Stomach (tissue), 9 donors: ENCODE measurements around the gene SPRYD4. TPM values are rescaled to one million over a fixed set of nuclear protein-coding genes. Genes with fewer than 3 reads are reported as not detected.

Source experiments
- DNase-seq, 2 donors: peaks; one replicate each; pipeline versions ENCODE4 v3.0.0 to v3.0.0-alpha.2; 2013 to 2019
- H3K27ac ChIP-seq, 5 donors: fragments of 200-600 bp in 4 of 5; sonication (generic) in 4 of 5; one replicate each; pipeline ENCODE4 v1.5.1; 2013 to 2019; ENCODE audit warnings: mild to moderate bottlenecking in 1 of 5, moderate library complexity in 1 of 5
- H3K27me3 ChIP-seq, 3 donors: fragments of 200-600 bp; sonication (generic); one replicate each; pipeline ENCODE4 v1.5.1; 2017 to 2019; ENCODE audit warnings: mixed run types in 1 of 3
- H3K36me3 ChIP-seq, 4 donors: fragments of 200-600 bp; sonication (generic); 1 replicate in 3 of 4; 2 replicates in 1 of 4; pipeline ENCODE4 v1.5.1; 2016 to 2019
- H3K4me1 ChIP-seq, 4 donors: fragments of 200-600 bp; sonication (generic); one replicate each; pipeline ENCODE4 v1.5.1; 2016 to 2019
- H3K4me3 ChIP-seq, 4 donors: fragments of 200-600 bp; sonication (generic) in 3 of 4; one replicate each; pipeline ENCODE4 v1.5.1; 2016 to 2019; ENCODE audit warnings: mild to moderate bottlenecking in 1 of 4
- H3K9me3 ChIP-seq, 4 donors: fragments of 200-600 bp; sonication (generic); one replicate each; pipeline ENCODE4 v1.5.1; 2016 to 2019
- CTCF ChIP-seq, 7 experiments: fragments of 450-650 bp in 4 of 7; fragments of 200-600 bp in 3 of 7; sonication (generic) in 3 of 7; IDR thresholded peaks; one replicate each; pipeline ENCODE4 v1.5.1; 2016 to 2019; ENCODE audit warnings: antibody characterized with exemption in 7 of 7, control low read depth in 2 of 7, mild to moderate bottlenecking in 1 of 7
- EP300 ChIP-seq: sonication (generic); formaldehyde crosslinking; IDR thresholded peaks from one replicate; pipeline ENCODE4 v1.6.1; 2017; ENCODE audit warnings: antibody characterized with exemption
- POLR2A ChIP-seq, 4 donors: fragments of 450-650 bp; IDR thresholded peaks; one replicate each; pipeline ENCODE4 v1.6.1; 2016; ENCODE audit warnings: antibody characterized with exemption in 4 of 4, control low read depth in 2 of 4, mild to moderate bottlenecking in 1 of 4, moderate library complexity in 1 of 4
- POLR2AphosphoS5 ChIP-seq, 3 donors: sonication (generic); formaldehyde crosslinking; IDR thresholded peaks; one replicate each; pipeline ENCODE4 v1.6.1; 2016; ENCODE audit warnings: antibody characterized with exemption in 3 of 3
- WGBS, 5 donors: extraction: QIAGEN DNeasy Blood & Tissue Kit in 3 of 5; methylation state at CpG; one replicate each; pipeline versions ENCODE4 v1.1.5 to v1.1.7; 2013 to 2018; 5-methylcytosine and 5-hydroxymethylcytosine counted together
- intact Hi-C: fragments of 100-400 bp; cut with DNase I; formaldehyde crosslinking; loops from one replicate; pipeline ENCODE4 v1.15.1; 2023; ENCODE audit warnings: low total_unique reads
- polyA plus RNA-seq, 3 donors: library from polyadenylated mRNA; stranded (reverse); fragments of 200-250 nt; gene quantifications; one replicate each; pipeline ENCODE4 v1.2.3, GENCODE V29; 2013
- total RNA-seq, 5 donors: library from RNA; depleted of rRNA; stranded (reverse); fragments of >200 nt; gene quantifications; one replicate each; pipeline versions ENCODE4 v1.1.0 to v1.2.3, GENCODE V29; 2014 to 2016
- donor health status: healthy with polysubstance abuse.
- donor health status: Bipolar disorder and iron deficiency.
- donor health status: healthy.

The SPRYD4 gene
- total and polyA plus RNA-seq, 8 donors: 0.29 to 5.8 (median 2.0) TPM

DNA sequence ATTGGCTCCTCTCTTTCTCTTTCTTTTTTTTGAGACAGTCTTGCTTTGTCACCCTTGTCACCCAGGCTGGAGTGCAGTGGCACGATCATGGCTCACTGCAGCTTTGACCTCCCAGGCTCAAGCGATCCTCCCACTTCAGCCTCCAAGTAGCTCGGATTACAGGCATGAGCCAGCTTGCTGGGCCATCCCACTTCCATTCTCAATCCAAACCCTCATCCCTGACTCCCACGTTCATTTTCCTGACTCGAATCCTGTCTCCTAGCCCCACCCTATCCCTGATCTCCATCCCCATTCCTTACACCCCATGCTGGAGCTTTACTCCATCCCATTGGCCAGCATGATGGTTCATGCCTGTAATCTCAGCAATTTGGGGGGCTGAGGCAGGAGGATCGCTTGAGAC, 7.8 kb downstream of the SPRYD4 start:
- Histone ChIP-seq H3K36me3 (peaks cover 0 to 22% (median 4%) of the 10 kb centered on the region in 4 donors), H3K4me1 (peaks cover 0 to 8% (median under 1%) of the 10 kb centered on the region in 4 donors), H3K4me3 (no peak overlapping the region), H3K27ac (no peak overlapping the region), H3K27me3 (no peaks in the 10 kb centered on the region), H3K9me3 (no peaks in the 10 kb centered on the region)
- intact Hi-C loops: no loop called here
- DNase-seq: no peak
- WGBS, 5 donors: 85 to 92% (median 88%) methylated on average over 6 of the region's 6 CpGs
- TF ChIP-seq POLR2AphosphoS5 (IDR thresholded peaks at IDR 0.05) (no peak), EP300 (no peak), POLR2A (IDR thresholded peaks at IDR 0.05) (no peak), CTCF (IDR thresholded peaks at IDR 0.05) (no peak)

GRCh38 chr12:56476972-56477432, 8.6 kb downstream of the SPRYD4 start:
- DNase-seq: peak in 1 of 2 donors; percentile 41
- intact Hi-C loops: no loop called here
- H3K27me3 ChIP-seq: no peaks in the 10 kb centered on the region

DNA sequence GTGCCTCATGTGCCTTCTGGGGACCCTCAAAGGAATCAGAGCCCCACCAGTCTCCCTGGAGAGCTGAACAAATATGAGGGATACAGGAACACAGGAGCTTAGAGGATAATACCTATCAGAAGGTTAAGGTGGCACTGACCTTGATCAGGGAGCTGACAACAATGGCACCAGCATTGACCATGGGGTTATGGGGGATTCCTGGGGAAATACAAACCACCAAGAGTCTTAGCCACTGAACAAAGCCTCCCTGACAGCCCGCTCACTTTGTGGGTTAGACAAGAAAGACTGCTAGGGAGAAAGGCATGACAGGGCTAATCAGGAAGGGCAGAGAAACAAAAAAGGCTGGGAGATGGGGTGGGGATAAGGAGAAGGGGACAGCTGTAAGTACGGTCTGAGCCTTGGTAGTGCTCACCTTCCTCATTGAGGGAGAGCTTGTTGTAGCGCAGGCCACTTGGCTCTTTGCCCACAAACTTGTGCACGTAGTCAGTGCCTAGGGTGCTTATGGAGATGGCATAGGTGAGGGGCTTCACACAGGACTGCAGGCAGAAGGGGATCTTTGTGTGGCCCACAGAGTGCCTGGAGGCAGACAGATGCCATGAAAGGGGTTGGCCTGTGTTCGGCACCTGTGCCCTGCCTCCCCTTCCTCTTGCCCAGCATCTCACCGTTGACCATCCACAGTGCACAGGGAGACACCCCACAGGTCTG, 9.3 kb downstream of the SPRYD4 start:
- Histone ChIP-seq H3K36me3 (peaks cover 0 to 8% (median 0%) of the 10 kb centered on the region in 4 donors), H3K27ac (no peak overlapping the region), H3K4me1 (no peaks in the 10 kb centered on the region), H3K27me3 (no peaks in the 10 kb centered on the region), H3K9me3 (no peaks in the 10 kb centered on the region), H3K4me3 (no peak overlapping the region)
- WGBS, 5 donors: 76 to 92% (median 88%) methylated on average over 6 of the region's 6 CpGs
- intact Hi-C loops: no loop called here
- DNase-seq: no peak
- TF ChIP-seq EP300: no peak
- TF ChIP-seq CTCF (IDR thresholded peaks at IDR 0.05): no peak
- no peak for TF ChIP-seq POLR2A (IDR thresholded peaks at IDR 0.05)
- no peak for TF ChIP-seq POLR2AphosphoS5 (IDR thresholded peaks at IDR 0.05)

More at GRCh38 chr12:56476972-56477432, 8.6 kb downstream of the SPRYD4 start:
- WGBS, 5 donors: 81 to 100% (median 89%) methylated on average over 1 of the region's 1 CpG
- Histone ChIP-seq H3K9me3 (no peaks in the 10 kb centered on the region), H3K36me3 (peaks cover 0 to 13% (median 3%) of the 10 kb centered on the region in 4 donors), H3K4me3 (no peak overlapping the region), H3K27ac (no peak overlapping the region), H3K4me1 (no peaks in the 10 kb centered on the region)
- TF ChIP-seq POLR2AphosphoS5 (IDR thresholded peaks at IDR 0.05) (no peak), EP300 (no peak), POLR2A (IDR thresholded peaks at IDR 0.05) (no peak), CTCF (IDR thresholded peaks at IDR 0.05) (no peak)

DNA sequence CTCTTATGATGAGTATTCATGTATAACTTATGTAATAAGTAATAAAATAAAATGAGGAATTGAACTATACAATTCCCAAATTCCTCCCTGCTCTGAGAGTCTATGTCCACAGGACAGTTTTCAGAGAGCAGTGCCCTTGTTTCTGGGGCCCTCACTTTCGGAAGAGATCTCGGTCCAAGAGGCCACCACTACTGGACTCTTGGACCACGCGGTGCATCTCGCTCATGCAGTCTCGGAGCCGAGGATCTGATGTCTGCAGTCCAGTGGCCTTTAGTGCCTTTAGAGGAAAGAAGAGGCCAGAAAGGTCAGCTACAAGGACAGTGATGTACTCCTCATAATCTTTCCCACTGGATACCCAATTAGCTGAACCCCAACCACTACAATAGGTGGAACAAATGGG, 11.2 kb downstream of the SPRYD4 start:
- intact Hi-C loops: no loop called here
- no peaks in the 10 kb centered on the region for H3K9me3 ChIP-seq
- TF ChIP-seq POLR2AphosphoS5 (IDR thresholded peaks at IDR 0.05) (no peak), POLR2A (IDR thresholded peaks at IDR 0.05) (no peak), EP300 (no peak), CTCF (IDR thresholded peaks at IDR 0.05) (no peak)
- H3K27ac ChIP-seq: no peak overlapping the region
- H3K27me3 ChIP-seq: no peaks in the 10 kb centered on the region
- peaks cover 0 to under 1% (median 0%) of the 10 kb centered on the region in 4 donors for H3K36me3 ChIP-seq
- 93 to 96% (median 93%) methylated on average over 7 of the region's 7 CpGs for WGBS, 5 donors
- no peaks in the 10 kb centered on the region for H3K4me1 ChIP-seq
- no peak for DNase-seq
- no peak overlapping the region for H3K4me3 ChIP-seq
